HepG2 (cell line): ENCODE results near the gene SERPINB1. TPM values are rescaled to one million over a fixed set of nuclear protein-coding genes. Genes with fewer than 3 reads are reported as not detected.

Source experiments
- AGO2 ChIP-seq: fragments of 200-400 bp; formaldehyde crosslinking; optimal IDR thresholded peaks from 2 replicates; pipeline ENCODE3; 2017; ENCODE audit warnings: mild to moderate bottlenecking, low read depth, low read length, moderate library complexity
- ATF7-NPFF ChIP-seq: sonication (generic); formaldehyde crosslinking; IDR thresholded peaks from 2 replicates; pipeline ENCODE4 v1.8.1; 2023; ENCODE audit warnings: mild to moderate bottlenecking, low read depth, missing genetic modification reagents, moderate library complexity
- CAMTA2 ChIP-seq: sonication (generic); formaldehyde crosslinking; IDR thresholded peaks from 2 replicates; pipeline ENCODE4 v1.4.0; 2020; ENCODE audit warnings: mild to moderate bottlenecking, missing genetic modification reagents, borderline replicate concordance
- ELF1 ChIP-seq: sonication (generic); formaldehyde crosslinking; IDR thresholded peaks from 2 replicates; pipeline ENCODE4 v1.4.0; 2020; ENCODE audit warnings: missing genetic modification reagents
- ETV6 ChIP-seq: sonication (generic); formaldehyde crosslinking; conservative IDR thresholded peaks from 2 replicates; pipeline ENCODE4 v1.4.0; 2020; ENCODE audit warnings: missing genetic modification reagents
- FOXK2 ChIP-seq: fragments of 450-650 bp; IDR thresholded peaks from 2 replicates; pipeline ENCODE4 v1.6.1; 2016
- MAFG ChIP-seq: sonication (generic); formaldehyde crosslinking; IDR thresholded peaks from 2 replicates; pipeline ENCODE4 v1.5.1; 2020; ENCODE audit warnings: mild to moderate bottlenecking, missing genetic modification reagents
- MED8 ChIP-seq: sonication (generic); formaldehyde crosslinking; IDR thresholded peaks from 2 replicates; pipeline ENCODE4 v1.8.1; 2023; ENCODE audit warnings: mild to moderate bottlenecking, missing genetic modification reagents; ENCODE audit not compliant: insufficient replicate concordance
- NCOA1 ChIP-seq: sonication (generic); formaldehyde crosslinking; IDR thresholded peaks from 2 replicates; pipeline ENCODE4 v1.9.0; 2021; ENCODE audit warnings: missing genetic modification reagents
- SAP130 ChIP-seq: IDR thresholded peaks from 2 replicates; pipeline ENCODE4 v1.6.1; 2016; ENCODE audit warnings: low read depth
- ZBTB38 ChIP-seq: sonication (generic); formaldehyde crosslinking; IDR thresholded peaks from 2 replicates; pipeline ENCODE4 v1.5.1; 2020; ENCODE audit warnings: mild to moderate bottlenecking, missing genetic modification reagents
- ZFP1 ChIP-seq: IDR thresholded peaks from 2 replicates; pipeline ENCODE4 v1.6.1; 2016
- ZNF225 ChIP-seq: sonication (generic); formaldehyde crosslinking; IDR thresholded peaks from 2 replicates; pipeline ENCODE4 v1.4.0; 2020; ENCODE audit warnings: mild to moderate bottlenecking, missing genetic modification reagents
- ZNF564 ChIP-seq: sonication (generic); formaldehyde crosslinking; IDR thresholded peaks from 2 replicates; pipeline ENCODE4 v1.8.1; 2023; ENCODE audit warnings: mild to moderate bottlenecking, missing genetic modification reagents
- ZNF607 ChIP-seq: sonication (generic); formaldehyde crosslinking; IDR thresholded peaks from 2 replicates; pipeline ENCODE4 v1.5.1; 2020; ENCODE audit warnings: missing genetic modification reagents, mild to moderate bottlenecking, borderline replicate concordance
- ZNF687 ChIP-seq: sonication (generic); formaldehyde crosslinking; IDR thresholded peaks from 2 replicates; pipeline ENCODE4 v1.5.1; 2020; ENCODE audit warnings: mild to moderate bottlenecking, missing genetic modification reagents, moderate library complexity
- ZNF768 ChIP-seq: sonication (generic); formaldehyde crosslinking; IDR thresholded peaks from 2 replicates; pipeline ENCODE4 v1.4.0; 2020; ENCODE audit warnings: missing genetic modification reagents
- polyA plus RNA-seq, 8 experiments: library from polyadenylated mRNA; depleted of rRNA in 3 of 8; stranded (reverse) in 7 of 8; unstranded in 1 of 8; fragments of >200 nt; fragmentation: Illumina TruSeq in 4 of 8; extraction: Trizol in 4 of 8; gene quantifications; 2 replicates each; pipeline versions ENCODE4 v1.2.1 to v1.2.3, GENCODE V29; 2011 to 2016; ENCODE audit warnings: low read depth in 4 of 8, missing spikeins in 1 of 8, mixed read lengths in 1 of 8; ENCODE audit not compliant: insufficient read depth in 1 of 8
- total RNA-seq, 5 experiments: library from RNA; depleted of rRNA; stranded (reverse); fragments of >200 nt; fragmentation: Illumina TruSeq; extraction: Trizol; gene quantifications; 2 replicates each; pipeline ENCODE4 v1.2.3, GENCODE V29; 2016; ENCODE audit warnings: low read depth in 1 of 5
- TF ChIP-seq, protein P1 (sequence below): sonication (generic); formaldehyde crosslinking; IDR thresholded peaks from 2 replicates; pipeline ENCODE4 v1.5.0; 2020; ENCODE audit warnings: mild to moderate bottlenecking, missing genetic modification reagents, borderline replicate concordance
- TF ChIP-seq, protein P2 (sequence below): sonication (generic); formaldehyde crosslinking; IDR thresholded peaks from 2 replicates; pipeline ENCODE4 v1.9.0; 2022; ENCODE audit warnings: missing genetic modification reagents, mild to moderate bottlenecking, borderline replicate concordance

The SERPINB1 gene
- total and polyA plus RNA-seq, 2 of the 13 experiments (the other 11 are each of a cell fraction or from before 2014, with no cell fraction given), result 41.4 to 60.5 TPM

DNA sequence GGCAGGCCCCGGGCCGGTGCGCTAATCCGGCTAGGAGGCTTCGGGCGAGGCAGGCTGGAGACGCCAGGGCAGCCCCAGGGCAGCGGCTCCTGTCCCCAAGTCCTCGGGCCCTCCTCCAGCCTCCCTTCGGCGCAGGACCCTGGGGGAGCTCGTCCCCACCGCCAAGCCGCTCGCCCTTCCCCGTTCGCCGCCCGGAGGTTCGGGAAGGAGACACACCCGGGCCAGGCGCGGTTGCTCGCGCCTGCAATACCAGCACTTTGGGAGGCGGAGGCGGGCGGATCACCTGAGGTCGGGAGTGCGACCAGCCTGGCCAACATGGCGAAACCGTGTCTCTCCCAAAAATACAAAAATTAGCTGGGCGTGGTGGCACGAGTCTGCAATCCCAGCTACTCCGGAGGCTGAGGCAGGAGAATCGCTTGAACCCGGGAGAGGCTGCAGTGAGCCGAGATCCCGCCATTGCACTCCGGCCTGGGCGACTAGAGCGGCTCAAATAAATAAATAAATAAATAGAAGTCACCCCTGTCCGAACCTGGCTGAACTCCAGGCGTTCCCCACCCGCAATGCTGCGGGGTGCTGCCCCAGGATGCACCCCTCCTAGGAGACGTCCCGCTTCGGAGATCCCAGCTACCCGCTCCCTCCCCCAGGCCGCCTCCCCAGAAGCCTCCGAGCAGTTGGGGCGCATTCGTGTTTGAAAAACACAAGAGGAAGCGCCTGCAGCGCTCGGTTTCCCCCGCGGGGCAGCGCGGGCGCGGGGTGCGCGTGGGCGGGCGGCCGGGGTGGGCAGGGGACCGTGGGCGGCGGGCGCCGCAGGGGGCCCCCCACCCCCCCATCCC lies 33.9 kb upstream of the SERPINB1 start (continued):
- TF ChIP-seq ZNF687 (peak; percentile 67), ELF1 (CRISPR knock-in tag) (0 out of 2 replicates have a peak, but pooled peaks have one; percentile 47), FOXK2 (no peak), ATF7-NPFF (peak; percentile 27; the same call in 1 of the 2 replicates), ZNF564 (0 out of 2 replicates have a peak, but pooled peaks have one; percentile 23), MED8 (CRISPR knock-in tag) (peak; percentile 30), ZNF768 (0 out of 2 replicates have a peak, but pooled peaks have one; percentile 40), ETV6 (no peak), ZBTB38 (CRISPR knock-in tag) (peak; percentile 49; the same call in 1 of the 2 replicates), ZNF225 (0 out of 2 replicates have a peak, but pooled peaks have one; percentile 64), ZFP1 (CRISPR knock-in tag) (no peak), ZNF607 (CRISPR knock-in tag) (peak; percentile 54; the same call in 1 of the 2 replicates), AGO2 (peak; percentile 30), SAP130 (peak; percentile 32; the same call in 1 of the 2 replicates), NCOA1 (CRISPR knock-in tag) (no peak), CAMTA2 (CRISPR knock-in tag) (0 out of 2 replicates have a peak, but pooled peaks have one; percentile 75), MAFG (CRISPR knock-in tag) (0 out of 2 replicates have a peak, but pooled peaks have one; percentile 24)
- TF ChIP-seq, protein P1, sequence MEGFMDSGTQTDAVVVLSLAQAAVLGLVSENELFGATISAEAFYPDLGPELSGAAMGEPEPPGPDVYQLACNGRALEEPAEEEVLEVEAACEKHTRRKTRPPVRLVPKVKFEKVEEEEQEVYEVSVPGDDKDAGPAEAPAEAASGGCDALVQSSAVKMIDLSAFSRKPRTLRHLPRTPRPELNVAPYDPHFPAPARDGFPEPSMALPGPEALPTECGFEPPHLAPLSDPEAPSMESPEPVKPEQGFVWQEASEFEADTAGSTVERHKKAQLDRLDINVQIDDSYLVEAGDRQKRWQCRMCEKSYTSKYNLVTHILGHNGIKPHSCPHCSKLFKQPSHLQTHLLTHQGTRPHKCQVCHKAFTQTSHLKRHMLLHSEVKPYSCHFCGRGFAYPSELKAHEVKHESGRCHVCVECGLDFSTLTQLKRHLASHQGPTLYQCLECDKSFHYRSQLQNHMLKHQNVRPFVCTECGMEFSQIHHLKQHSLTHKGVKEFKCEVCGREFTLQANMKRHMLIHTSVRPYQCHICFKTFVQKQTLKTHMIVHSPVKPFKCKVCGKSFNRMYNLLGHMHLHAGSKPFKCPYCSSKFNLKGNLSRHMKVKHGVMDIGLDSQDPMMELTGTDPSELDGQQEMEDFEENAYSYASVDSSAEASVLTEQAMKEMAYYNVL, result 0 out of 2 replicates have a peak, but pooled peaks have one; percentile 42
- TF ChIP-seq, protein P2, sequence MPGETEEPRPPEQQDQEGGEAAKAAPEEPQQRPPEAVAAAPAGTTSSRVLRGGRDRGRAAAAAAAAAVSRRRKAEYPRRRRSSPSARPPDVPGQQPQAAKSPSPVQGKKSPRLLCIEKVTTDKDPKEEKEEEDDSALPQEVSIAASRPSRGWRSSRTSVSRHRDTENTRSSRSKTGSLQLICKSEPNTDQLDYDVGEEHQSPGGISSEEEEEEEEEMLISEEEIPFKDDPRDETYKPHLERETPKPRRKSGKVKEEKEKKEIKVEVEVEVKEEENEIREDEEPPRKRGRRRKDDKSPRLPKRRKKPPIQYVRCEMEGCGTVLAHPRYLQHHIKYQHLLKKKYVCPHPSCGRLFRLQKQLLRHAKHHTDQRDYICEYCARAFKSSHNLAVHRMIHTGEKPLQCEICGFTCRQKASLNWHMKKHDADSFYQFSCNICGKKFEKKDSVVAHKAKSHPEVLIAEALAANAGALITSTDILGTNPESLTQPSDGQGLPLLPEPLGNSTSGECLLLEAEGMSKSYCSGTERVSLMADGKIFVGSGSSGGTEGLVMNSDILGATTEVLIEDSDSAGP, result peak; percentile 56; the same call in 1 of the 2 replicates
